Peyer's patch (tissue), 4 donors: ENCODE data around the gene RTEL1.

Experiments used
- POLR2A ChIP-seq, 2 donors: fragments of 450-650 bp; IDR thresholded peaks; one replicate each; pipeline ENCODE4 v1.5.1; 2017; ENCODE audit warnings: antibody characterized with exemption in 2 of 2, mild to moderate bottlenecking in 2 of 2, moderate library complexity in 2 of 2
- TF ChIP-seq, protein P1 (sequence below), 6 experiments: fragments of 450-650 bp in 4 of 6; fragments of 200-600 bp in 2 of 6; sonication (generic) in 1 of 6; IDR thresholded peaks; one replicate each; pipeline ENCODE4 v1.5.1; 2017 to 2019; ENCODE audit warnings: antibody characterized with exemption in 6 of 6, mild to moderate bottlenecking in 3 of 6, moderate library complexity in 1 of 6

DNA sequence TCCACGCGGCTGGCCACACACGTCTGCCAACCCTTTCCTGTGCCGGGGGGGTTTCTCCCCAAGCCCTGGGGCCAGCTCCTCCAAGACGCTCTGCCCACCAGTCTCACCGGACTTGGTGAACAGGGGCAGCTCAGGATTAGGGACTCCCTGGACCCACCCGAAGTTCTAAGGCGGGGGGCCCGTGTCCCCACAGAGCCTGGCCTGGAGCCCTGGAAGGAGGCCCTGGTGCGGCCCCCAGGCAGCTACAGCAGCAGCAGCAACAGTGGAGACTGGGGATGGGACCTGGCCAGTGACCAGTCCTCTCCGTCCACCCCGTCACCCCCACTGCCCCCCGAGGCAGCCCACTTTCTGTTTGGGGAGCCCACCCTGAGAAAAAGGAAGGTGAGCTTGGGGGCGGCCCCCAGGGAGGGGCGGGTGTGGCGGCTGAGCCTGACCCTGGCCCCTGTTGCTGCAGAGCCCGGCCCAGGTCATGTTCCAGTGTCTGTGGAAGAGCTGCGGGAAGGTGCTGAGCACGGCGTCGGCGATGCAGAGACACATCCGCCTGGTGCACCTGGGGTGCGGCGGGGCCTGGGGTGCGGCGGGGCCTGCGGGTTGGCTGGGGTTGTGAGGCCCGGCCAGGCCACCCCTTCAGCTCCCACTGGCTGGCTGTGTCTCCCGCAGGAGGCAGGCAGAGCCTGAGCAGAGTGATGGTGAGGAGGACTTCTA is 83.7 kb downstream of the RTEL1 start:
- TF ChIP-seq, protein P1, sequence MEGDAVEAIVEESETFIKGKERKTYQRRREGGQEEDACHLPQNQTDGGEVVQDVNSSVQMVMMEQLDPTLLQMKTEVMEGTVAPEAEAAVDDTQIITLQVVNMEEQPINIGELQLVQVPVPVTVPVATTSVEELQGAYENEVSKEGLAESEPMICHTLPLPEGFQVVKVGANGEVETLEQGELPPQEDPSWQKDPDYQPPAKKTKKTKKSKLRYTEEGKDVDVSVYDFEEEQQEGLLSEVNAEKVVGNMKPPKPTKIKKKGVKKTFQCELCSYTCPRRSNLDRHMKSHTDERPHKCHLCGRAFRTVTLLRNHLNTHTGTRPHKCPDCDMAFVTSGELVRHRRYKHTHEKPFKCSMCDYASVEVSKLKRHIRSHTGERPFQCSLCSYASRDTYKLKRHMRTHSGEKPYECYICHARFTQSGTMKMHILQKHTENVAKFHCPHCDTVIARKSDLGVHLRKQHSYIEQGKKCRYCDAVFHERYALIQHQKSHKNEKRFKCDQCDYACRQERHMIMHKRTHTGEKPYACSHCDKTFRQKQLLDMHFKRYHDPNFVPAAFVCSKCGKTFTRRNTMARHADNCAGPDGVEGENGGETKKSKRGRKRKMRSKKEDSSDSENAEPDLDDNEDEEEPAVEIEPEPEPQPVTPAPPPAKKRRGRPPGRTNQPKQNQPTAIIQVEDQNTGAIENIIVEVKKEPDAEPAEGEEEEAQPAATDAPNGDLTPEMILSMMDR (IDR thresholded peaks at IDR 0.05), result no peak
- no peak for TF ChIP-seq POLR2A (IDR thresholded peaks at IDR 0.05)
